Central memory CD4-positive, alpha-beta T cell (primary cell): ENCODE measurements around the gene SFXN3.

Experiments used
- DNase-seq: peaks from one replicate; pipeline ENCODE4 v3.0.0; 2022

SFXN3 gene

DNA sequence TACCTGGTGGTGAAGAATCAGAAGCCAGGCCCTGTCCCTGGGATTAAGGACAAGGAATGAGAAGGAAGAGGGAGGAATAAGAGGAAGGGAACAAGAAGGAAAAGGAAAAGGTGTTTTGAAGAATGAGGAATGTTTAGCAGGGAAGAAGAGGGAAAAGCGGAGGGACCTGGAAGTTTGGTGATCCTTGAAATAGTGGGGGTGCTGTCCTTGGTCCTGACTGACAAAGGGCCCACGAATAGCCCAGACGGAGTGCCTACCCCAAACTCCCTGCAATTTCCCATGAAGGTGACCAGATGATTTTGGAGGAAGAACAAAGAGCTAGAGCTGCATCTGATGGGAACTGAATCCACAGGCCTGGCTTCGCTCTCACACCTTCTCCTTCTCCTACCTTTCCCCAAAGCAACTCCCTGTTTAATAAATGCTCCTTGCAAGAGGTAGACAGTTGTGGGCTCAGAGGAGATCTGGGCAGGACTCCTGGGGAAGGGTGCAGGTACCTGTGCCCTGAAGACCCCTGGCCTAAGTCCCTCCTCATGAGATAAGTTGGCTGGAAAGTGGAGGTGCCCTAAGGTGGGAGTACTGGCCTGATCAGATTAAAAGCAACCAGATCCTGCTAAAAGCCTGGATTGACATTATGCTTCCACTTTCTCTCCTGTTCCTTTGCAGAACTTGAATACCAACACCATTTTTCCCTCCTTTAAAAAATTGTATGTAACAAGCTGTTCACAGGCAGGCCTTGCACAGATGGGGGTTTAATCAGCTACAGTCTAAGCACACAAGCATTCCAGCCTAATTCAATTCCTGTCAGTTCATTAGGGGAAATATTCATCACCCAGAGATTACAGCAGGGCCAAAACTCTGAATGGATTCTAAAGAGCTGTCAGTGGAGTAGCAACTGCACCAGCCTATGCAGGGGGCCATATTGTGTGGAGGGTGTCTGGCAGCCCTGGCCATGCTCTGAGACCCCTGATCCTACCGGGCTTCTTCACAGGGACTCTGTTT lies 50.2 kb downstream of the SFXN3 start:
- no peak for DNase-seq

DNA sequence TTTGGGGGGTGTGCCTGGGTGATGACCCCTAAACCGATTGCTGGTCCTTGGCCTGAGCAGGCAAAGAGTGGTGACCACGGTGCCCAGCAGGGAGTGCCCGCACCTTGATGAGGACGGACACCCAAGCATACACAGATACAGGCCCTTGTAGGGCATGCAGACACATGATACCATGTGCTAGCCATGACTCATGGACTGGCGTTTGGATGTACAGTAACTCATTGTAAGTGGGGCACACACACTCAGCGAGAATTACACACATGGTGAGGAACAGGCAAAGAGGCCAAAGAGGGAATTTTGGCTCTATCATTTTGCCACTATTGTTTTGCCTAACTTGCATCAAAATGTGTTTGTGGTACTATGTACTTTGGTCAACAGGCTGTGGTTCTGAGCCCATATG lies 54.8 kb downstream of the SFXN3 start:
- DNase-seq, result no peak

DNA sequence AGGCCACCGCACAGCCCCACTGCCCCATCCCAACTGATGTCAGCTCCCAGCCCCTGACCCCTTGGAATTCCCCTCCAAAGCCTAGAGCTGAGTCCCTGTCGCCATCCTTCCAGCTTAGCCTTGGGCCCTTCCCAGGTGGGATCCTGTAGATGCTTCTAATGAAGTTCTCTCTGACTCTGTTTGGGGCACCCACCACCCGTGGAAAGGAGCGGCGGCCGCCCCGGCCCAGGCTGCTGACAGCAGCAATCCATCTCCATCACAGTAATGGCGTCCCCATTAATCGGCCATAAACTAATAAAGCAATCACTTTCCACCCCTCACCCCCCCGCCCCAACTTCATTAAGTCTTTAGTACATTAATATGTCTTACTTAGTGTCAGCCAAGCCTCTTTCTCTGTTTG lies 56.3 kb downstream of the SFXN3 start:
- no peak for DNase-seq

DNA sequence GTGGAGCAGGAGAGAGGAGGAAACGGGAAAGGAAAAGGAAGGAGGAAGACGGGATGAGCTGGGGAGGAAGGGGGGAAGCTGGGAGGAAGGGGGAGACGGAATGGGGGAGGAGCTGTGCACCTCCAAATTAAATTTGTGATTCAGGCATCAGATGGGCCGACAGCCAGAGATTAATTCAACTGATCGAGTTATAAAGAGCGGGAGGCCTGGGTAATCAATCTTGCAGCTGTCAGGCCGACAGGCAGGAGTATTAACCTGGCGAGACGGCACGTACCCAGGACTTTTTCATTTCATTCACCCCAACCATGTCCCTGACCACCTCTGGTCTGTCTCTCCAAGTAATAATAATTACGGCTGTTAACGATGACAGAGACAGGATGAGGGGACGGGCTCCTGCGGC lies 56.9 kb downstream of the SFXN3 start:
- no peak for DNase-seq

DNA sequence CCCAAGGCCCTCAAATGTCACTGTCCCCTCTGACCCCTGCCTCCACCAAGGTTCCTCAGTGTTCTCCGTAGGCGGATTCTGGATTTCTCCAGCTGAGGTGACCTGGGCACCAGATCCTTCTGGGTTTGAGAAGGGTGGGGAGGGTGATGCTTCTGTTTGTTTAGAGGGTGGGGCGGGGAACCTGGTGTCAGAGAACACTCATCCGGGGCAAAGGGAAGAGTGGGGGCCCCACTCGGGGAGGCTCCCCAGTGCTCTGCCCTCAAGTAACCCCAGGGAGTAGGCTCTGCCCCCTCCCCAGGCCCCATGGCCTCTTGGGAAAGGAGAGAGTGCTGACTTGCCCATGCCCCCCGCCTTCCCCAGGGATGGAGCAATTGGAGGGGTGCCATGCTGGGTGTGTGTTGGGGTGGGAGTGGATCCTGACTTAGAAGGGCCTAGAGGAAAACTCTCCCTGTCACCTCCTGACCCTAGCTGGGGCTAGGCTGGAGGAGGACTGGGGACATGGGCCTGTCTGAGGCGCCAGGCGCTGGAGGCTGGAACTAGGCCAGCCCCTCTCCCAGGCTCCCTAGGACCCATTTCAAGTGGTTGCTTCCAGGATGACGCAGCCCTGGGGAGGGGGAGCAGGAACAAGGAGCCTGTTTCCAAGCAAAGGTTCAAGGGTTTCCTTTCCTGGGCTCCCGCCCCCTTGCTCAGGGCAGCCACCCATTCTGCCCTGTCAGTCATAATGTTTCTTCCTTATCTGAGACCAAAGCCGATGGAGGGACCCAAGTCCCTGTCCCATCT lies 58.7 kb downstream of the SFXN3 start:
- no peak for DNase-seq

DNA sequence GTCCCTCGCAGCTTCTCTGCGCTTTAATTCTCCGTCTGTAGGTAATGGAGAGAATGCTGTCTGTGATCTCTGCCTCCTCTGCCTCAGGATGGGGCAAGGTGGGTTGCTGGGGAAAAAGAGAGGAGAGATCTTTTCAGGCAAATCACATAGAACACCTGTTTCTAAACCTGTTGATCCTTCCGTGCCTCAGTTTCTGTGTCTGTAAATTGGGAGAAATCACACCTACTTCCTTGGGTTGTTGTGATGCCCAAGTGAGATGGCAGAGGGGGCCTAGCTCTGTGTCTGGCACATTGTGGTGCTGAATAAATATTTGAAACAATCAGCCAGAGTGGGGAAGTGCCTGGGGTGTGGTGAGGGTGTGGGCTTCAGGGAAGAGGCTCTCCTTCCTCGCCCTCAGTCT lies 59.6 kb downstream of the SFXN3 start:
- no peak for DNase-seq
